Medulla oblongata (tissue), 1 donor: ENCODE measurements around the gene VAMP5.
"Not testable (repeated sequence)": the region's sequence is repeated elsewhere in the genome, so short reads cannot be mapped to it uniquely, and the experiment has no call there.

ENCODE experiments used
- DNase-seq: peaks from one replicate; pipeline ENCODE4 v3.0.0-alpha.2; 2015; ENCODE audit errors: extremely low spot score

Gene VAMP5, protein sequence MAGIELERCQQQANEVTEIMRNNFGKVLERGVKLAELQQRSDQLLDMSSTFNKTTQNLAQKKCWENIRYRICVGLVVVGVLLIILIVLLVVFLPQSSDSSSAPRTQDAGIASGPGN

DNA sequence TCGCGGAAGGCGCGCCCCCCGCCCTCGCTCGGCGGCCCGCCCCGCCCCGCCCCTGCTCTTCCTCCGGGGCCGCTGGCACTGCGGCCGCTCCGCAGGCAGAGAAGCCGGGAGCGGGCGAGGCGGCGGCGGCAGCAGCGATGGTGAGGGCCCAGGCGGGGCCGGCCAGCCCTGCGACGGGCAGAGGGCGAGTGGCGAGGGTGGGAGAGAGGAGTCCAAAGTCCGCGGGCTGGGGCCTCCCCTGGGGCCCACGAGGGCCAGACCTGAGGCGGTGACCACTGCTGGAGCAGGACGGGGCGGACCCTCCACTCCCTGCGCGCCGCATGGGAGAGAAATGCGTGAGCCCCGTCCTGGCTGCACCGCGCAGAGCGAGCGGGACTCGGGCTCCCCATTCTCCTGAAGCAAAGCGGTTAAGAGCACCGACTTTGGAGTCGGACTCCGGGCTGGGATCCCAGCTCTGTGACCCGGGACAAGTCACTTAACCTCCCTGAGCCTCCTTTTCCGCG lies at the start of gene VAMP5:
VAMP5 (plus strand) TSS at position 78 of the 503 bp plus-strand sequence; CDS start at position 138, 60 bp downstream.
- DNase-seq, result no peak

DNA sequence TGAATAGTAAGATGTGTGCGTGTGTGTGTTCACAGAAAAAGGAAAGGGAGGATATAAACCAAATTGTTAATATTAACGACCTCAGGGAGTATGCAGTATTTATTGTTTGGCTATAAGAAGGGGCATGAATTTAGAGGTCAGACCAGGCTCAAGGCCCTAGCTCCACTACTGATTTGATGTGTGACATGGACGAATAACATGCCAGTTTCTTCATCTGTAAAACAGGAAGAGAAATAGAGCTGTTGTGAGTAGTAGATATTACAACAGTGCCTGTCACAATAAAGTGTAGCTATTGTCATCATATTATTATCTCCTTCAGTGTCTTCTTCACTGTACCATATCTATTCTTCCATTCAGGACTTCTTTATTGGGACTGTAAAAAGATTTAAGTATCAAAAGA lies 49.4 kb upstream of the VAMP5 start:
- no peak for DNase-seq

DNA sequence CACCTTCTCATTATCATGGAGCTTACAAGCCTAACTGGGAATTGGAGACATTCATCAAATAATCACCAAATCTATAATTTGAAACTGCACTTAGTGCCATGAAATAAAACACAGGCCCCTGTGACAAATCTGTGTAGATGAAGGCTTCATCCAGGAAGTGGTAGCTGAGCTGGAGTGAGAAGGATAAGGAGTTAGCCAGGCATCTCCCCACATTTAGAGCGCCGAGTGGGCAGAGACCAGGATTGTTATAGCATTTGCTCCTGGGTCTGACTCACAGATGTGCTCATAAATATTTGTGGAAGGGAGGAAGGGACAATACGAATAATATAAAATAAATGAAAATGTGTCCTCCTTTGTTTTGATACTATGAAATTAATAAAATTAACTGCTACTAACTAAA lies 47.8 kb upstream of the VAMP5 start:
- DNase-seq, result no peak

DNA sequence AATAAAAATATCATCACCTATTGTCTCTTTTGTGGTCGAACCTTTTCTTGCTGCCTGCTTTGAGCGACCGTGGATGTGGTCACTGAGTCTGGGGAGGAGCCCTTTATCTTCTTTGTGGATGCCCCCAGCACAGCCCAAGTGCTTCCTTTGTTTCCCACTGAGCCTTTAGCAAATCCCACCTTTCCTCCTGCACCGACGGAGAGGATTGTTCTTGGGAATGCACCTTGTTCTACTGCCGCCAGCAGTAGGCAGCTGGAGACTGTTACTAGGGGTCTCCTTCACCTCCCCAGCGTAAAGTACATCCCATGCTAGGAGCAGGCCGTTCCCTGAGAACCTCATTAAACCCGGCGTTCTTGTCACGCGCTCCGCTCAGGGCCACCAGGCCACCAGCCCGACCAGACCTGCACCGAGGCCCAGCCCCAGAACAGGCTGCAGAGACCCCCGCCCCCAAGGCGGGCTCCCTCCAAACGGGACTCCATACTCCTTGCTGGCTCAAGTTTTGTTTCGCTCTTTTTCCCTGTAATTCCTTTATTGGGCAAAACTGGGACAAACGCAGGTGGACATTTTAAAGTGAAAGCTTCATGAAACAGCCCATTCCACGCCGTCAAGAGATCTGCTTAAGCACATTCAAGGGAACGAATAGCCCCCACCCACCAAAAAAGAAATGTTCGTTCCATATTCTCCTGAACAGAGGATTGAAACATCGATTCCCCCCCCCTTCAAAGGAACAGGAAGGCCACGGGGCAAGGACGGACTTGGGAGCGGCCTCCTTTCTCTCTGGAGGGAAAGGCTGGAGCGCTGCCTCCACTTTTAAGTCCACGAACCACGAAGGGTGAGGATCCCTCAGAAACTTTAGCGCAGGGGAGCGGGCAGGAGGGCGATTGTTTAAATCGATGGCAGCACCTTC lies 46.4 kb upstream of the VAMP5 start:
- DNase-seq, result peak; percentile 79

DNA sequence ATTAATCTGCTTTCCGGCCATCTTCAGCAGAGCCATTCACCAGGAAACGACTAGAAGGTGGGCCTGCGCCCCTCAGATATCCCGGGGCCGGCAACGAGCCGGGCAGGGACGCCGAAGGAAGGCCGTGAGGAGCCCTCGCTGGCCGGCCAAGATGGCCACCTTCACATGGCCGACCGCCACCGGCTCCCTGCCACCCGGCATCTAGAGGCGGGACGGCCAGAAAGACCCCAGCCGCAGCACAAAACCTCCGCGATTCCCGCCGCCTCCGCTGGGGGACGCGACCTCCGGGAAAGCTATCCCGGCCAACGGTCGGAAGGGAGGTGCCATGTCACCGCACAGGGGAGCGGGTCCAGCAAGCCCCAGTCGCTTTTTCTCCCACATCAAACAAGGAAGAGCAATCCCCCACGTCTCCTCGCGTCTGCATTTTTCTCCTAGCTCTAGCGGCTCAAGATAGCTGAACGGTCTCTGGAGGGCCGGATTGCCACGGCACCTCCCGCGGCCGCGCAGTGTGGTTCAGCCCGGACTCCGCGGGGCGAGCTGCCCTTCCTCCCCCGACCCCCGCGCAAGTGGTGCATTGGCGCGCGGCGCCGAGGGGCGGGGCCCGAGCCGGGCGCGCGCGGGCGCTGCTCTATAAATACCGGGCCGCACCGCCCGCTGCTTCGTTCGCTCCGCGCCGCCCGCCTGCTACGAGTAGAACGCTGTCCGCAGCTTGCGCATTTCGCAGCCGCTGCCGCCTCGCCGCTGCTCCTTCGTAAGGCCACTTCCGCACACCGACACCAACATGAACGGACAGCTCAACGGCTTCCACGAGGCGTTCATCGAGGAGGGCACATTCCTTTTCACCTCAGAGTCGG lies 45.5 kb upstream of the VAMP5 start, which contains the start of gene MAT2A:
MAT2A (plus strand) TSS at position 662 of the 854 bp plus-strand sequence; CDS start at position 782, 120 bp downstream.
- DNase-seq, result peak; percentile 95

DNA sequence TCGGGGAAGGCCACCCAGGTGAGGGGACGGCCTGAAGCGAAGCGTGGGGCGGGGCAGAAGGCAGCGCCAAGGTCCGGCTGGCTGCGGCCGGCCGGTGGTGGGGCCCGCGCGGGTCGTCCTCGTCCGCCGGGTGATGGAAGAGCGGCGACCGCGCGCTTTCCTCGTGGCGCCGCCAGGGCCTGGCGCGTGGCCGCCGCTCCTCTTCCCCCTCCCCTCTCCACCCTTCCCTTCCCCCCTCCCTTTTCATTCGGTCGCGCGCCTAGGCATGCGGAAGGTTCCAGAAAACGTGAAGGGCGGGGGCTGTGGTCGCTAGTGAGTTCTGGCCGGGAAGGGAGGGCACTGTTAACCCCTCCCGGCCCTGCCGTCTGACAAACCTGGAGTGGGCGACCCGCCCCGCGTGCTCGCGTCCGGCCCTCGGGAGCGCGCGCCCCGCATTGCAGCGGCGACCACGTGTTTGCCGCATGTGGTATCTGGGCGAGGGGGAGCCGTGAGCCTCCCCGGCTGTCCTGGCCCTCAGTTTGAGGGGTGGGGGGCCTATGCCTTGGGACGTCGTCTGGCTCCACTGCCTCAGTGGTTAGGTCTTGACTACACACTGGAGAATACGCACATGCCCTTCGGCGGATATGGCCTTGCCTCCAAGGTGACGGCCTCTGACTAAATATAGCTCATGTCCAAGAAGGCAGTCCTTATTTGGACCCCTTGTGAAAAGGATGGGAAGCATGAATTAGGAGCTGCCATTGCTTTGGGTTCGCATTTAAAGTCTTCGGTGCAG lies 44.7 kb upstream of the VAMP5 start:
- DNase-seq, result peak; percentile 77

DNA sequence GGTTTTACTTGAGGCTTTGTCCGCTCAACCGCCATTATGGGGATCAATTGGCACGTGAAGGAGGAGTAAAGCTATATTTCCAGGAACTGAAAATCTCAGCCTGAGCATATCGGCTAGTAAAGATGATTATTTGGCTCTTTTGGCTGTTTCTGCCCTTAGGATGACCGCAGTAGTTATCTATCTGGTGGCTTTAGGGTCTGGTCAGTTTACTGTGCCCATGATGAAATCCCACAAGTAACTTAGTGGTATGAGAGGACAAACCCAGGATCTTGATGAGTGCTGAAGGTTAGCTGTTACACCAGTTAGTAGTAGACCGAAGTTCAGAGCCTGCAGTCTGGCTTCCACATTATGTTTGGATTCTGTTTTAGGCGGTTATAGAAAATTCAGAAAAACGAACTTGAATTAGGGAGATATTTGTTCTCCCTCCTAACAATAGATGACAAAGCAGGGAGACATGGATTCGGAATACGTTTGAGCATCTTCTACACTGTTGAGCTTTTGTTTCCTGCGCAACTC lies 44.0 kb upstream of the VAMP5 start:
- DNase-seq, result peak; percentile 37

DNA sequence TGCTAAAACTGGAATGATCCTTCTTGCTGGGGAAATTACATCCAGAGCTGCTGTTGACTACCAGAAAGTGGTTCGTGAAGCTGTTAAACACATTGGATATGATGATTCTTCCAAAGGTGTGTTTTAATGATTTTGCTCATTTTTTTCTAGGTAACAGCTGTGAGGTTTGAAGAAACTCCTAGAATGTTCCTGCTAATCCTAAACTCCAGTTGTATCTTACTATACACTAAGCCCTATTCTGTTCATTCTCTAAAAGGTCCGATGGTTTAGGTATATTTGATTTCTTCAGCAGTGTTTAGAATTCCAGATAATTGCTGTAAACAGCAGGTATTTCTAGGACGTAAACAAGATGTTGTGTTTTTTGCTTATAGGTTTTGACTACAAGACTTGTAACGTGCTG lies 43.0 kb upstream of the VAMP5 start:
- no peak for DNase-seq

DNA sequence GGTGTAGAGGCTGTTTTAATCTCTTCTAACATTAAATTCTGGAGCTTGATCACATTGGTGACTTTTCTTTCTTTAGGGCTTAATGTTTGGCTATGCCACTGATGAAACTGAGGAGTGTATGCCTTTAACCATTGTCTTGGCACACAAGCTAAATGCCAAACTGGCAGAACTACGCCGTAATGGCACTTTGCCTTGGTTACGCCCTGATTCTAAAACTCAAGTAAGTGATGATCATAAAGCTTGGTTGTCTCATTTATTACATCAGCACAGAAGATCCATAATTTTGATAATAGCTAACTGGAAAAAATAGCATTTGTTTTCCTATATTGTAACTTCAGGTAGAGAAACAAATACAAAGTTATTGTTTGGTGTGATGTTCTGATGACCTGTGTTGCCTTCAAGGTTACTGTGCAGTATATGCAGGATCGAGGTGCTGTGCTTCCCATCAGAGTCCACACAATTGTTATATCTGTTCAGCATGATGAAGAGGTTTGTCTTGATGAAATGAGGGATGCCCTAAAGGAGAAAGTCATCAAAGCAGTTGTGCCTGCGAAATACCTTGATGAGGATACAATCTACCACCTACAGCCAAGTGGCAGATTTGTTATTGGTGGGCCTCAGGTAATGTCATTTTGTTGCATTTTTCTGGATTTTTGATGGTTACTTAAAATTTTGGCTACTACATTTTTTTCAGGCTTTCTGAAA lies 42.3 kb upstream of the VAMP5 start:
- DNase-seq, result no peak

DNA sequence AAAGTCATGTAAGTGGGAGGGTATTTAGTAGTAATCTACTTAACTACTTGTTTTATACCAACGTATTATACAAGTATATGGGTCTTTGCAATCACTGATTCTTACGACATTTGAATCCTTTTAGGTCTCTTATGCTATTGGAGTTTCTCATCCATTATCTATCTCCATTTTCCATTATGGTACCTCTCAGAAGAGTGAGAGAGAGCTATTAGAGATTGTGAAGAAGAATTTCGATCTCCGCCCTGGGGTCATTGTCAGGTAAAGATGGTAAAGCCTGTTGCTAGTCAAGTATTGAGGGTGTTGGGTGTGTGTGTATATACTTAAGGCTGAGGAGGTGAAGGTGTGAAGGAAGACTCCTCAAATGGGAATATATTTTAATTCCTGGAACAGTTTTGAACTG lies 41.5 kb upstream of the VAMP5 start:
- no peak for DNase-seq

DNA sequence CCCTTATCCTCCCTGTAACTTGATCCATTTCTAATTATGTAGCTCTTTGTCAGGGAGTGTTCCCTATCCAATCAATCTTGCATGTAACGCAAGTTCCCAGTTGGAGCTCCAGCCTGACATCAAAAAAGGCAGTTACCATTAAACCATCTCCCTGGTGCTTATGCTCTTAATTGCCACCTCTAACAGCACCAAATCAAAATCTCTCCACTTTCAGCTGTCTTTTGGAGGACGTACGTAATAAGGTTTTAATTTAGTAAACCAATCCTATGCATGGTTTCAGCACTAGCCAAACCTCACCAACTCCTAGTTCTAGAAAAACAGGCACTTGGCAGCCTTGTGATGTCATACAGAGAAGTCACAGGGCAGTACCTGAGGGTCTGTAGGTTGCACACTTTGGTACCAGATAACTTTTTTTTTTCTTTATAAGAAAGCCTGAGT lies 40.0 kb upstream of the VAMP5 start:
- not testable (repeated sequence) for DNase-seq

DNA sequence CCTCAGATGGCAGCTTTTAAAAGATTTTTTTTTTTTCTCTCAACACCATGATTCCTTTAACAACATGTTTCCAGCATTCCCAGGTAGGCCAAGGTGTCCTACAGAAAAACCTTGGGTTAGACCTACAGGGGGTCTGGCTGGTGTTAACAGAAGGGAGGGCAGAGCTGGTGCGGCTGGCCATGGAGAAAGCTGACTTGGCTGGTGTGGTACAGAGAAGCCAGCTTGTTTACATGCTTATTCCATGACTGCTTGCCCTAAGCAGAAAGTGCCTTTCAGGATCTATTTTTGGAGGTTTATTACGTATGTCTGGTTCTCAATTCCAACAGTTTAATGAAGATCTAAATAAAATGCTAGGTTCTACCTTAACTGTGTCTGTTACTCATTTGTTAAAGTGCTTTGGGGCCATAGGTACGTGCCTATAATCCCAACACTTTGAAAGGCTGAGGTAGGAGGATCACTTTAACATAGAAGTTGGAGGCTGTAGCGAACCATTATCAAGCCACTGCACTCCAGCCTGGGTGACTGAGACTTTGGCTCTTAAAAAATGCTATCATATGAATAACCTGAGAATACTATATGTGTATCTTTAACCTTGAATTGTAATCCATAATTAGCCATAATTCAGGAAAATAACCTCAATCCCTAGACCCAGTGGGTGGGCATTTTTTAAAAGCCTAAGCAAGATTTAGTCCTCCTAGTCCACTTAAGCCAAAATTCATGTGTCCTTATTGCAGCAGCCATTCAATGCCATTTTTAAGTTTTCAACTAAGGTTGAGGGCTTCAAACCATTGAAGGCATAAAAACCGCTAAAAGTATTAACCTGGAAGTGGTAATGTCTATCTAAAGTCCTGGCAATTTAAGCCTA lies 39.1 kb upstream of the VAMP5 start:
- DNase-seq, result not testable (repeated sequence)

DNA sequence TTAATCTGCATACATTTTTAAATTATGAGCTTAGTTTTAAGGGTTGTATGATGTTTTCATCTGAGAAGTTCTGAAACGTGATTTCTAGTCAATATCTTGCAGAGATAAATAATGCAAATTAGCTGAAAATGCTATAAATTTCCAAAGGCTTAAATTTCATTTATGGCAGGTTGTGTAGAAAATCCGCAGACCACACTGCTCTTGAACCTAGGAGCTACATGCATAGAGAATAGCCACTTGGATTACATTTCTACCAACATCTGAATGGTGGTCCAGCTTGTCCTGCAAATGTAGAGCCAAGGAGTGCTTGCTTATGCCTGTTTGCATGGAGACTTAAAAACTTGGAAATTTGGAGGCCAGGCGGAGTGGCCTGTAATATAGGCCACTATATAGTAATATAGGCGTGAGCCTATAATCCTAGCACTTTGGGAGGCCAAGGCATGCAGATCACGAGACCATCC lies 38.4 kb upstream of the VAMP5 start:
- no peak for DNase-seq

DNA sequence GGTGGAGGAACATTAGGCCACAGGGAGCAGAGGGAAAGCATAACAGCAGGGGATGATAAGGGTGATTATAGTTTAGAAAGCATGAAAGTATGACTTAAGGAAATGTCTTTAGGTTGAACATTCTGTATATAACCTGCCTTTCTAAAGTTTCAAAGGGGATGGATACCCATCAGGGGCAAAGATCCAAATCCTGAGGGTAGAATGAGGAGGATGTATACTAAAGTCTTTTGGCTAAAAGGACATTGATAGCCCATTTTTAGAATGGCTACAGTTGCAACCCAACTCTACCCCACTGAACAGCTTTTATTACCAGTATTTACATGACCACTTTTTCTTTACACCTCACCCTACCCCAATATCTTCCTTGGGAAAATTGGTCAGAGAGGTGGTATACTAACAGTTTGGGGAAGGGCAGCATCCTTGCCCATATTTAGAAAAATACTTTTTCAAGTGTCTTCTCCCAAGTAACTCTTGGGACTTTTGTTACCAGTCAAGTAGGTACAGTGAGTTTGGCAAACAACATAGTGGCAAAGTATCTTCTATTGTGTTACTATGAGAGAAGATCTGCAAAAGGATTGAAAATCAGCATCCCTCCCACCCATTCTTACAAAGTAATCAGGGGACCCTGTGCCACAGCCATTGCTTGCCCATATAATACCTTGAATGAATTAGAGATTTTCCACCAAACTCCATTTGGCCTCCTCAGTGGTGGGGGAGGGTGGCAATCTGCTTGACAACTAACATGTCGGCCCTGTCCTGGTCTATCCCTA lies 37.0 kb upstream of the VAMP5 start:
- no peak for DNase-seq

DNA sequence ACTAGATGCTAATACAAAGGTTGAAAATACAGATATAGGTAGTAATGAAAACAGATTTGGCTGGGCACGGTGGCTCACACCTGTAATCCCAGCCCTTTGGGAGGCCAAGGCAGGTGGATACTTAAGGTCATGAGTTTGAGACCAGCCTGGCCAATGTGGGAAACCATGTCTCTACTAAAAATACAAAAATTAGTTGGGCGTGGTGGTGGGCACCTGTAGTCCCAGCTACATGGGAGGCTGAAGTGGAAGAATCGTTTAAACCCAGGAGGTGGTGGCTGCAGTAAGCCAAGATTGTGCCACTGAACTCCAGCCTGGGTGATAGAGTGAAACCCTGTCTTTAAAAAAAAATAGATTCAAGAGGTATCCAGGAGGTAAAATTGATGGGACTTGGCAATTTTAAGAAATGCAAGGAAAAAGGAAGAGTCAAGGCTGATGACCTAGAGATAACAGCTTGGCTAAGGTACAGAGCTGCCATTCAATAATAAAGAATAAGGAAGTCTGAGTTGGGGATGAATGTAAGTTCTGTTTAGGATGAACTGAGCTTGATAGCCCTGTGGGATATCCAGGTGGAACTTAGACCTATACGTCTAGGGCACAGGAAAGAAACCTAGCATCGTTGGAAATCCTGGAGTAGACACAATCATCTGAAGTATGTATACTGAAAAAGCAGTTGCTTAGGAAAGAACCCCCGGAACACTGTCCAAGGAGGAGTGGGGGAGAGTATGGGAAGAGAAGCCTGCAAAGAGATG lies 36.2 kb upstream of the VAMP5 start:
- DNase-seq, result no peak

DNA sequence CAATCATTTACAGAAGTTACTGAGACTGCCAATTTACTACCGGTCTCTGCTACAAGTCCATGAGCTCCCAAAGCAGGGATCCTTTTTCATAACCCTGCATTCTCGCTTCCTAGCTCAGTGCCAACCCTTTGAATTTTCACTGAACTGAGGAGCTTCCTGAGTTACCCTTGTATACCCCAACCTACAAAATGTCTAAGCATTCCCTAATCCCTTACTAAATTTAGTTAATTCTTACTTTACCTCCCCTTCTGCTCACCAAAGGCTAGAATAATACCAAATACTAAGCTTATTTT lies 35.7 kb upstream of the VAMP5 start:
- DNase-seq, result no peak

DNA sequence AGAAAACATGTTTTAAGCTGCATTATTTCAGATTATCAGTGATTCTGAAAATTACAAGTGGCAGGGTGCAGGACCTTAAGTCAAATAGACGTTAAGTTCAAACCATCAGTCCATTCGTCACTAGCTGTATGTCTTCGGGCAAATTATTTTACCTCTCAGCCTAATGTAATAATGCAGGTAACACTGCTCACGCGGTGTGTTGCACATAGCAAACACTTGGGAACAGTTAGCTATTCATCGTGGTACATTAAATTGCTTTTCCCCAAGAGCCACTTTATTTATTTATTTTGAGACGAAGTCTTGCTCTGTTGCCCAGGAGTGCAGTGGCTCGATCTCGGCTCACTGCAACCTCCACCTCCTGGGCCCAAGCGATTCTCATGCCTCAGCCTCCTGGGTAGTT lies 35.1 kb upstream of the VAMP5 start:
- DNase-seq, result no peak

DNA sequence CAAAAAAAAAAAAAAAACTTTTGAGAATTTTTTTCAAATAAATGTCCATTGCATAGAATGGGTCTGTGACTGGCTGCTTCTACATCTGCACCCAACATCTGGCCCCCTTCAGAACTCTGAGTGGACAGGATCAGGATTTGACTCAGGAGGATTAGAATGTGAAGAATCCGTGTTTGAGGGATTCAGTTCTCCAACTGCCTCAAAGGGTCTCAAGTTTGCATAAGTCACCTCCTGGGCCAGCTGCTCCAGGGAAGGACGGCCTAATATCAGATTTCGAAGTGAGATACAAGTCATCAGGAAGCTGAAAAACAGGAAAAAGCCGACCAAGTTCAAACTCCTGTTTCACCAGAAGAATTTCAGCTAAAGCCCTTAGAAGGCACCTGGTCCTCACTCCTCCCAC lies 34.4 kb upstream of the VAMP5 start:
- no peak for DNase-seq
